ENCODE measurements around the gene AFF2. TPM values are rescaled to one million over a fixed set of nuclear protein-coding genes. Genes with fewer than 3 reads are reported as not detected.

The AFF2 gene
- total and polyA plus RNA-seq, 2 donors from 2014 or later, result 0.09 to 5.7 TPM

- no peak for FAIRE-seq
- Histone ChIP-seq H3K27me3 (ENCODE audit: control insufficient read depth, insufficient read depth, low read length) (no peaks in the 10 kb centered on the region), H3K36me3 (ENCODE audit: control insufficient read depth in 2 of 3, insufficient read depth in 3 of 3, low read length in 3 of 3) (no peaks in the 10 kb centered on the region), H3K9me3 (ENCODE audit: control insufficient read depth in 2 of 3, insufficient read depth in 1 of 3, low read length in 3 of 3) (no peaks in the 10 kb centered on the region), H3K4me3 (ENCODE audit: low read length in 3 of 3) (no peak overlapping the region), H3K9ac (ENCODE audit: low read length in 3 of 3) (no peak overlapping the region), H3K27ac (ENCODE audit: low read depth in 2 of 2, low read length in 2 of 2) (no peak overlapping the region), H3K4me1 (ENCODE audit: control insufficient read depth in 2 of 3, insufficient read depth in 2 of 3, low read depth in 1 of 3, low read length in 3 of 3) (no peaks in the 10 kb centered on the region)
- no peak for DNase-seq
- TF ChIP-seq CTCF (IDR thresholded peaks at IDR 0.05; ENCODE audit: borderline replicate concordance, extremely low read depth, insufficient read depth), result no peak
- intact Hi-C loops (cut with DNase I), result no loop called here
These were observed 35.2 kb downstream of the AFF2 start for GRCh38 chrX:148535639-148536038.

DNA sequence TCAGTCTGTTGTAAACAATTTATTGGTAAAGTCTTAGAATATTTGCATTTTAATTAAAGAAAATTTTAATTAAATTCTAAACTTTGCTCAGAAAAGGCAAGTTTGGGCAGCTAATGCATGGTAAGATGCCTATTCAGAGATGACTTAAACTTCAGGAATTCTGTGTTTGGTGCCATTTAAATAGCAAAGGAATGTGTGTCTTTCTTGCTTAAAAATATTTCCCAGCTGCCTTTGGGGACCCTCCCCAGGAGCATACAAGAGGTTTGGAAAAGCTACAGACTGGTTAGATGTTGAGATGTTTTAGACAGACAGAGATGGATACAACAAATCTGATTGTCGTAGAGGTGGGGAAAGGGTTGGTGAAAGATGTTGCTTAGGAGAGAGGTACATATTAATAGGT lies 36.5 kb downstream of the AFF2 start:
- Histone ChIP-seq H3K9ac (ENCODE audit: low read length in 3 of 3) (no peak overlapping the region), H3K36me3 (ENCODE audit: control insufficient read depth in 2 of 3, insufficient read depth in 3 of 3, low read length in 3 of 3) (no peaks in the 10 kb centered on the region), H3K9me3 (ENCODE audit: control insufficient read depth in 2 of 3, insufficient read depth in 1 of 3, low read length in 3 of 3) (no peaks in the 10 kb centered on the region), H3K27me3 (ENCODE audit: control insufficient read depth, insufficient read depth, low read length) (no peaks in the 10 kb centered on the region), H3K4me1 (ENCODE audit: control insufficient read depth in 2 of 3, insufficient read depth in 2 of 3, low read depth in 1 of 3, low read length in 3 of 3) (no peaks in the 10 kb centered on the region), H3K4me3 (ENCODE audit: low read length in 3 of 3) (no peak overlapping the region), H3K27ac (ENCODE audit: low read depth in 2 of 2, low read length in 2 of 2) (no peak overlapping the region)
- FAIRE-seq (no peak), DNase-seq (no peak)
- intact Hi-C loops (cut with DNase I), result no loop called here
- TF ChIP-seq CTCF (IDR thresholded peaks at IDR 0.05; ENCODE audit: borderline replicate concordance, extremely low read depth, insufficient read depth), result no peak

DNA sequence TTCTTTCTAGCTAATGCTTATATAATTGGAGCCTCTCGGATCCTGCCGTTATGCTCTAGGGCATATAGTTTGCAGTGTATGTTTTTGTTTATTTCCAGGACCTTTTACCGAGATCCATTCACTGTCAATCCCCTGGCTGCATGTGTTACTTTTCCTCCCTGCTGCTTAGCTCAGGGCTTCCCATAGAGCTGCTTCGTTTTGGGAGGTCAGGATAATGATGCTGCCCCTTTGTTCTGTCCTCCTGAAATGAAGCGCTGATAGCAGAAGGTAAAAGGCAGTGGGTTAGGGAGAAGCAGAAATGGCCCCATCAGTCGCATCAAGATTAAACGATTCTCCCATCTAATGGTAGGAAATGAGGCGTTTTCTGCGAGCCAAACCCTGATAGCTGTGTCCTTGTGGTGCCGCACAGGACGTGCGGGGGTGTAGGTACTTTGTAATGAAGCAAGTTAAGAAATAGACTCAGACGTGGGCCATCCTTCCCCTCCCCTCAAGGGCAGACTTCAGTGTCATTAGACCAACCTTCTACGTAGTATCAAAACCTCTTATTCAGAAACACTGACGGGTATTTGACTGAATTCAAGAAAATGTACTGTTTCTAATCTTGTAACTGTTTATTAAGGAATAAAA lies 37.3 kb downstream of the AFF2 start:
- no peaks in the 10 kb centered on the region for H3K9me3 ChIP-seq (ENCODE audit: control insufficient read depth in 2 of 3, insufficient read depth in 1 of 3, low read length in 3 of 3)
- H3K36me3 ChIP-seq (ENCODE audit: control insufficient read depth in 2 of 3, insufficient read depth in 3 of 3, low read length in 3 of 3), result no peaks in the 10 kb centered on the region
- no peak overlapping the region for H3K4me3 ChIP-seq (ENCODE audit: low read length in 3 of 3)
- TF ChIP-seq CTCF (IDR thresholded peaks at IDR 0.05; ENCODE audit: borderline replicate concordance, extremely low read depth, insufficient read depth), result no peak
- H3K27me3 ChIP-seq (ENCODE audit: control insufficient read depth, insufficient read depth, low read length), result no peaks in the 10 kb centered on the region
- no peak overlapping the region for H3K9ac ChIP-seq (ENCODE audit: low read length in 3 of 3)
- no peak overlapping the region for H3K27ac ChIP-seq (ENCODE audit: low read depth in 2 of 2, low read length in 2 of 2)
- no peak for FAIRE-seq
- DNase-seq, result no peak
- intact Hi-C loops (cut with DNase I), result no loop called here
- H3K4me1 ChIP-seq (ENCODE audit: control insufficient read depth in 2 of 3, insufficient read depth in 2 of 3, low read depth in 1 of 3, low read length in 3 of 3), result no peaks in the 10 kb centered on the region

DNA sequence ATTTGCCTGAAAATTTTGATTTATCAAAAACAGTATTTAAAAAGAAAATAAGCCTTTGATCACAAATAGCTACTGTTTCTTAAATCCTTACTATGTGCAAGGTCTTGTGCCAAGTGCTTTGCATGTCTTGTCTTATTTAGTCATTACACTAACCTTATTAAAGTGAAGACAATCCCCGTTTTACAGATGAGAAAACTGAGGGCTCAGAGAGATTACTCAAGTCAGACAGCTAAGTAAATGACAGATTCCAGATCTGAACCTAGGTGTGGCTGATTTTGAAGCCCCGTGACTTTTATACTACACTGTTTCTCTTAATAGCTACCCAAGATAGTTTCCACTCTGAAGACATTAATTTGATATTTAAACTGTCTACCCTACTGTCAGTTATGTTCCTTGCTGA lies 38.2 kb downstream of the AFF2 start:
- no peak for FAIRE-seq
- no peak for TF ChIP-seq CTCF (IDR thresholded peaks at IDR 0.05; ENCODE audit: borderline replicate concordance, extremely low read depth, insufficient read depth)
- intact Hi-C loops (cut with DNase I), result no loop called here

More for the DNA sequence above, 38.2 kb downstream of the AFF2 start:
- H3K27ac ChIP-seq (ENCODE audit: low read depth in 2 of 2, low read length in 2 of 2), result no peak overlapping the region
- H3K4me1 ChIP-seq (ENCODE audit: control insufficient read depth in 2 of 3, insufficient read depth in 2 of 3, low read depth in 1 of 3, low read length in 3 of 3), result no peaks in the 10 kb centered on the region
- no peaks in the 10 kb centered on the region for H3K9me3 ChIP-seq (ENCODE audit: control insufficient read depth in 2 of 3, insufficient read depth in 1 of 3, low read length in 3 of 3)
- H3K9ac ChIP-seq (ENCODE audit: low read length in 3 of 3), result no peak overlapping the region
- DNase-seq, result no peak
- H3K4me3 ChIP-seq (ENCODE audit: low read length in 3 of 3), result no peak overlapping the region
- H3K27me3 ChIP-seq (ENCODE audit: control insufficient read depth, insufficient read depth, low read length), result no peaks in the 10 kb centered on the region
- H3K36me3 ChIP-seq (ENCODE audit: control insufficient read depth in 2 of 3, insufficient read depth in 3 of 3, low read length in 3 of 3), result no peaks in the 10 kb centered on the region
